Large intestine (tissue), 3 donors: ENCODE measurements around the gene NPBWR2. TPM values are rescaled to one million over a fixed set of nuclear protein-coding genes. Genes with fewer than 3 reads are reported as not detected.
"Not testable (repeated sequence)": the region's sequence is repeated elsewhere in the genome, so short reads cannot be mapped to it uniquely, and the experiment has no call there.

ENCODE experiments used
- DNase-seq, 2 donors: peaks; one replicate each; pipeline versions ENCODE4 v3.0.0 to v3.0.0-alpha.2; 2013
- H3K27ac ChIP-seq: one replicate; pipeline ENCODE4 v1.5.1; 2013; ENCODE audit warnings: low read length
- H3K27me3 ChIP-seq: 2 replicates; pipeline ENCODE4 v1.6.1; 2013; ENCODE audit warnings: low read length; ENCODE audit not compliant: control insufficient read depth, insufficient read depth
- H3K36me3 ChIP-seq: 2 replicates; pipeline ENCODE4 v1.6.1; 2013; ENCODE audit warnings: low read length; ENCODE audit not compliant: control insufficient read depth, insufficient read depth
- H3K4me1 ChIP-seq: one replicate; pipeline ENCODE4 v1.6.1; 2013; ENCODE audit warnings: low read length; ENCODE audit not compliant: control insufficient read depth, insufficient read depth
- H3K4me3 ChIP-seq: one replicate; pipeline ENCODE4 v1.5.1; 2013; ENCODE audit warnings: low read length
- H3K9me3 ChIP-seq: one replicate; pipeline ENCODE4 v1.6.1; 2013; ENCODE audit warnings: mild to moderate bottlenecking, low read depth, low read length, moderate library complexity; ENCODE audit not compliant: control insufficient read depth
- WGBS: methylation state at CpG from one replicate; pipeline ENCODE4 v1.1.5; 2013; ENCODE audit warnings: low lambda C conversion rate; ENCODE audit not compliant: insufficient coverage; 5-methylcytosine and 5-hydroxymethylcytosine counted together
- polyA plus RNA-seq: library from polyadenylated mRNA; unstranded; fragments of 120-200 nt; gene quantifications from one replicate; pipeline ENCODE4 v1.2.1, GENCODE V29; 2013

Gene NPBWR2
- polyA plus RNA-seq, 1 donor = not detected

DNA sequence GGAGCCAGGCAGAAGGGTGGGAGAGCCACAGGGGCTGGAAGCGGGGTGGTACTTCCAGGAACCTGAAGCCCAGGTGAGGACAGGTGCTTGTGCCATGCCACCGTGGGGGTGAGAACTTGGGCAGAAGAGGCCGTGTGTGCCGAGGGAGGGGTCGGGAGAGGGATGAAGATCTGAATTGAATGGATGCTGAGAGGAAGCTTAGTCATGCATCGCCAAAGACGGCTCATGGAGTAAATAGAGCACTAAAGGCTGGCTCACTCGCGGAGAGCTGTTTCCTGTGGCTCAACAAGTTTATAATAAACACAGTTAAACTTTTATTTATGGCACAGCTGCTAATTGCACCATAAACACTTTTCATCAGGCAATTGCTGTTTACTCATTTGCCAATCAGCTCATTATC, 35.2 kb upstream of the NPBWR2 start:
- Histone ChIP-seq H3K27me3 (no peaks in the 10 kb centered on the region), H3K36me3 (no peaks in the 10 kb centered on the region), H3K9me3 (peaks cover 7% of the 10 kb centered on the region), H3K4me1 (peaks cover 7% of the 10 kb centered on the region), H3K27ac (no peak overlapping the region), H3K4me3 (no peak overlapping the region)
- WGBS = no CpG with 5 or more reads among the region's 9 CpGs
- DNase-seq = no peak

DNA sequence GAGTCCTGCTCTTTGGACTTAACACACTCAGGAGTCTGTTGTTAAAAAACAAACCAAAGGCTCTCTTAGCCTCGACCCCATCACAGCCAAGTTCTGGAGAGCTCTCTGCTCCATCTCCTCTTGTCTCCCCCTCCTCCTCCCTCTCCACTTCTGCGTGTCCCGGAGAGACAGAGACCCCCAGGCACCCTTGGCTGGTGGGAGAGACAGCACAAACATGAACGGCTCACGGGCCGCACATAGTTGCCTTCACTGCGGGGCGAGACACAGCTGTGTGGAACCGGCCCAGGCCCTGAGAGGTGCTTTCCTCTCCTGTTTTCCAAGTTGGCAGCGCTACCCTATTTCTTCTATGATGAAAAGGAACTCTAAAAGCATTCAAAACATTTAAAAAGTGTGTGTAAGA, 33.6 kb upstream of the NPBWR2 start:
- Histone ChIP-seq H3K27me3 (no peaks in the 10 kb centered on the region), H3K27ac (no peak overlapping the region), H3K4me1 (peaks cover 7% of the 10 kb centered on the region), H3K4me3 (no peak overlapping the region), H3K36me3 (no peaks in the 10 kb centered on the region), H3K9me3 (peaks cover 7% of the 10 kb centered on the region)
- DNase-seq = no peak
- no CpG with 5 or more reads among the region's 10 CpGs for WGBS

DNA sequence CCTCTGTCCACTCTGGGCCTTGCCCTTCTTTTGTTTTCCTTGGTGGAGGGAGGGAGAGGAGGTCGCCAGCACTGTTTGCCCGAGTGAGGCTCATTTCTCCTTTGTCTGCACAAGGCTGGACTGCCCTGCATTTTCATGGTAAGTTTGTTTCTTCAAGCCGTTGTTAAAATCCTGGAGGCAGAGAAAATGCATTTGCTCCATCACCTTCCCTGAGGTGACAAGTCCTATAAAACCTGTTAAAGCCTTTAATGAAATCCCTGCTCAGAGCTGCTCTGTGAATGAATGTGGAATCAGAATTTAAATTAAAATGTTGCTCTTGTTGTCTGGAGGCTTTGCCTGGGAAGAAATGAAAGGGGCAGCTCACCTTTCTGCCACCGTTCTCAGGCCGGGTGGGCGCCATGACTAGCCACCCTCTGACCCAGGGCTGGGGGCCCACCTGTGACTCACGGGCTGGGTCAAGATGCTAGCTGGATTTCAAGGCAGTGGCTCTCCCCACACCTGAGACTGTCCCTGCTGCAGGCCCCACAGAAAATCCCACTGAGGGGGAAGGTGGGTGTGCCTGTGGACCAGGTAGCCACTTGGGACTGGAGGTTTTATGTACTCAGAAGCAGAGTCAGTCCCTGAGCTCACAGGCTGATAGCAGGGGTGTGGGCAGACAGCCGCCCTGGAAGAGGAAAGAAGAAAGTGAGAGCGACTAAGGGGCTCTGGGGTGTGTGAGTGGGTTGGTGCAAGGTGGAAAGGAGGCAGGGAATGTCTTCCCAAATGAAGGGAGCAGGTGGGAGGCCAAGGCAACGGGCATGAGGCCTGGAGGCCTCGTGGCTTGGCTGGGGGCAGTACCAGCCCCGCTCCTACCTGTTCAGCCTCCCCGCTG, 32.9 kb upstream of the NPBWR2 start:
- H3K9me3 ChIP-seq = peaks cover 4% of the 10 kb centered on the region
- WGBS = 20% methylated on average over 1 of the region's 13 CpGs

DNA sequence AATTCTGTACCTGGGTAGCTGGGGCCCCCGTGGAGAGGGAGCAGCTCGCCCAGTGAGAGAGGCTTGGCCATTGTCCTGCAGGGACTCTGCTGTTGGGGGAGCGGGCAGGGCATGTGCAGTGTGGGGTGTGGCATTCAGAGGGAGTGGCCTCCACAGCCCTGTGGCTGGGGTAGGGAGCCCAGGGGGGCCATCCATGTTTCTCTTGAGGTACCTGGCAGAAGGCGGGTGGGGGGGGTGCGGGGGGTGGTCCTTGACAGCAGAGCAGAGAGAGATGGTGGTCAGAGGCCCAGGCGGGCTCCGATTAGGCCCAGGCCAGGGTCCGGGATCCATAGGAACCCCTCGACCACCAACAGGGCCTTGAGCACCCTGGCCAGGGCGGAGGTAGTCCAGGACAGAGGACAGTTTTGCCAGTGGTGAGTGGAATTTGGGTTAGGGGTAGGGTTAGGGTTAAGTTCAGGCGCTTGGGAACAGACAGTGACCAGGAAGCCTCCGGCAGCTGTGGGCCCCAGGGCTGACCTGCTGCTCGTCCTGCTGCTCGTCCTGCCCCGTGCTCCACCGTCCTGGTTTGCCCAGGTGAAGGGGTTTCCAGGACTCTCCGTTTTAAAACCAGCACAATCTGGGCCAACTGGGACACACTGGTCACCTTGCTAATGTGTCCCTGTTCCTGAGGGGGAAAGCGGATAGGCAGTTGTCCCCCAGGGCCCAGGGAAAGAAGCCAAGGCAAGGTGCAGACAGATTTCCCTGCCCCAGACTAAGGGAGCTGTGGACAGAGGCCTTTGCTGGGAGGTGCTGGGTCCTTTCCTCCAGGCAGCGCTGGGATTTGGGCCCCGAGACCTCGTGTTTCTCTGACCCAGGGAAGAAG, 32.1 kb upstream of the NPBWR2 start:
- H3K27ac ChIP-seq = no peak overlapping the region
- no peak overlapping the region for H3K4me3 ChIP-seq
- WGBS = no CpG with 5 or more reads among the region's 21 CpGs
- no peaks in the 10 kb centered on the region for H3K27me3 ChIP-seq
- no peak for DNase-seq
- H3K4me1 ChIP-seq = peaks cover 7% of the 10 kb centered on the region
- no peaks in the 10 kb centered on the region for H3K36me3 ChIP-seq
- no peaks in the 10 kb centered on the region for H3K9me3 ChIP-seq

More for the DNA sequence above, 32.9 kb upstream of the NPBWR2 start:
- peaks cover 7% of the 10 kb centered on the region for H3K4me1 ChIP-seq
- no peaks in the 10 kb centered on the region for H3K27me3 ChIP-seq
- H3K4me3 ChIP-seq = no peak overlapping the region
- no peaks in the 10 kb centered on the region for H3K36me3 ChIP-seq
- DNase-seq = peak; percentile 18 to 76
- H3K27ac ChIP-seq = no peak overlapping the region

DNA sequence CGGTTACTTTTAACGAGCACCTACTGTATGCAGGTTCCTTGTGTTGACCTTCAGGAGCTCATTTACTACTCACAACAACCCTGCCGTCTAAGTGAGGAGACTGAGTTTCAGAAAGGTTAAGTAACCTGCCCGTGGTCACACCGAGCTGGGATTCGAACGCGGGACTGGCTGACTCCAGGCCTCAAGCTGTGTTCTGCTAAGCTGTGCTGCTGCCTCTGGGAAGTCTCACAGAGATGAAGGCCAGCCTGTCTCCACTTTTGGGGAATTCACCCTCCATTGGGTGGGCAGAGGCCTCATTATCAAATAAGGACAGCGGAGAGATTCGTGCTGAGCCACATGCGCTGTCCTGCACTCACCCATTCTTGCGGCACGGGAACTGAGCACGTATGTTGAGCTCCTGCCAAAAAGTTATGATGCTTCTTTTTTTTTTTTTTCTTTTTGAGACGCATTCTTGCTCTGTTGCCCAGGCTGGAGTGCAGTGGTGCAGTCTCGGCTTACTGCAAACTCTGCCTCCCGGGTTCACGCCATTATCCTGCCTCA, 31.0 kb upstream of the NPBWR2 start:
- no peak overlapping the region for H3K4me3 ChIP-seq
- no peaks in the 10 kb centered on the region for H3K9me3 ChIP-seq
- no peak for DNase-seq
- H3K27me3 ChIP-seq = peaks cover 3% of the 10 kb centered on the region
- 92% methylated on average over 2 of the region's 18 CpGs for WGBS
- H3K36me3 ChIP-seq = no peaks in the 10 kb centered on the region
- no peak overlapping the region for H3K27ac ChIP-seq
- H3K4me1 ChIP-seq = peaks cover 7% of the 10 kb centered on the region

DNA sequence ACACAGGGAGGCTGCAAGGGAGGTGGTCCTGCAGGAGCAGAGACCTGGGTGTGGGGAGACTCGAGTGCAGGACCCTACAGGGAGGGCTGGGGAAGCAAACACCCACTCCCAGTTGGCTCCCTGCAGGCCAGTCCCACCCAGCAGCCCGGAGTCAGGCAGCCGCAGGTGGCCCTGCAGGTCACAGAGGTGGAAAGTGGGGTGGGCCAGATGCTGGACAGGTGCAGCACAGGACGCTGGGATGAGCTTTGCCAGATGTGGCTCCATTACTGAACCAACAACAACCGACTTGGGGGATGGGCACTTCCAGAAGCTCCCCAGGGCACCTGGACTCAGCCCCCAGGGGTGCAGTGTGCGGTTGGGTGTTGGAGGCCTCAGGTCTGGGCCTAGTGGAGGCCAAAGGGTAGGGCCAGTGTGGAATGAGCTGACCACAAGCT, 30.2 kb upstream of the NPBWR2 start:
- Histone ChIP-seq H3K9me3 (no peaks in the 10 kb centered on the region), H3K27ac (no peak overlapping the region), H3K36me3 (no peaks in the 10 kb centered on the region), H3K4me1 (peaks cover 7% of the 10 kb centered on the region), H3K4me3 (no peak overlapping the region), H3K27me3 (peaks cover 3% of the 10 kb centered on the region)
- whole genome bisulfite sequencing = no CpG with 5 or more reads among the region's 6 CpGs
- DNase-seq = no peak

DNA sequence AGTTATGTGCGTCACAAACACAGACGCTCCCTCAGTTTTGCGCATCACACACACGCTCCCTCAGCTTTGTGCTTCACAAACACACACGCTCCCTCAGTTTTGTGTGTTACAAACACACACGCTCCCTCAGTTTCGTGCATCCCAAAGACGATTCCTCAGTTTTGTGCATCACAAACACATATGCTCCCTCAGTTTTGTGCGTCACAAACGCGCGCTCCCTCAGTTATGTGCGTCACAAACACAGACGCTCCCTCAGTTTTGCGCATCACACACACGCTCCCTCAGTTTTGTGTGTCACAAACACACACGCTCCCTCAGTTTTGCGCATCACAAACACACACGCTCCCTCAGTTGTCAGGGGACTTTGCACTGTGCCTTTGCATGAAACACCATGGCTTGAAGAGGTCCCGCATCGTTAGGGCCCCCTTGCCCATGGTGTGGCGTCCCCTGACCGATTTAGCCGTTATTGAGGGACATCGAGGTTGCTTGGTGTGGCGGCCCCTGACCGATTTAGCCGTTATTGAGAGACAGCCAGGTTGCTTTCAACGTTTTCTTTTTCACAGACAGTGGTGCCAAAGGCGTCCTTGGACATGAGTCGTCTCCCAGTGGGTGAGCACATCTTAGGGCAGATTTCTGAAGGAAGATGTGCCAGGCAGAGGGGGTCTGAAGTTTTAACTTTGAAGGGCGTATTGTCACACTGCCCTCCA, 28.8 kb upstream of the NPBWR2 start:
- H3K27ac ChIP-seq = no peak overlapping the region
- WGBS = 78% methylated on average over 6 of the region's 32 CpGs
- peaks cover 7% of the 10 kb centered on the region for H3K4me1 ChIP-seq
- no peak overlapping the region for H3K4me3 ChIP-seq
- DNase-seq = no peak
- H3K9me3 ChIP-seq = no peaks in the 10 kb centered on the region
- H3K27me3 ChIP-seq = peaks cover 3% of the 10 kb centered on the region
- H3K36me3 ChIP-seq = no peaks in the 10 kb centered on the region

DNA sequence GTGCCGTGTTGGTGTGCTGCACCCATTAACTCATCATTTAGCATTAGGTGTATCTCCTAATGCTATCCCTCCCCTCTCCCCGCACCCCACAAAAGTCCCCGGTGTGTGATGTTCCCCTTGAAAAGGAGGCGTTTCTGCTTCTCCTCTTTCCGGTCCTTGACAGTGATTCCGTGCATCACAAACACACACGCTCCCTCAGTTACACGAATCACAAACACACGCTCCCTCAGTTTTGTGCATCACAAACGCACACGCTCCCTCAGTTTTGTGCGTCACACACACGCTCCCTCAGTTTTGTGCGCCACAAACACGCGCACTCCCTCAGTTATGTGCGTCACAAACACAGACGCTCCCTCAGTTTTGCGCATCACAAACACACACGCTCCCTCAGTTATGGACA, 27.4 kb upstream of the NPBWR2 start:
- not testable (repeated sequence) for H3K36me3 ChIP-seq, H3K27me3 ChIP-seq, H3K27ac ChIP-seq, DNase-seq, H3K9me3 ChIP-seq, H3K4me3 ChIP-seq, H3K4me1 ChIP-seq
- WGBS = 93% methylated on average over 5 of the region's 20 CpGs

DNA sequence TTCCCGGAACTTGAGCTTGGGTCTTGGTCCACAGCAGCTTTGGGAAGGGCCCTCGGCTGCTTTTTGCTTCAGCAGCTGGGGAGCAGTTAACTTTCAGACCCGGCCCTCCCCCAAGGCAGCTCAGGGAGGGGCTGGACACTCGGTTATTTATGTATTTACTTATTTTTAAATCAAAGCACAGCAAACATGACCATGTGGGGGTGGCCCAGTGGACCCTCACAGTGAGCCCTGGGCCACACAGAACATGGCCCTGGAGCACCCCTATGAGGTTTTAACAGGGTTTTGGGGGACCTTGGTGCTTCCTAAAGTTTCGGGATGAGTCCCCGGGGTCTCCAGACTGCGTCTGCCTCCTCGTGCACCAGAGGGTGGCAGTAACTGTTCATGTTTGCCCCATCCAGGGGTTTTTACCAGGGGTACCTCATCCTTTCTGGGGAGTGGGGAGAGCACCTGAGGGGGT, 26.6 kb upstream of the NPBWR2 start:
- DNase-seq = no peak
- Histone ChIP-seq H3K9me3 (no peaks in the 10 kb centered on the region), H3K27me3 (peaks cover 6% of the 10 kb centered on the region), H3K27ac (no peak overlapping the region), H3K4me3 (no peak overlapping the region), H3K4me1 (no peaks in the 10 kb centered on the region), H3K36me3 (no peaks in the 10 kb centered on the region)
- WGBS = no CpG with 5 or more reads among the region's 8 CpGs

DNA sequence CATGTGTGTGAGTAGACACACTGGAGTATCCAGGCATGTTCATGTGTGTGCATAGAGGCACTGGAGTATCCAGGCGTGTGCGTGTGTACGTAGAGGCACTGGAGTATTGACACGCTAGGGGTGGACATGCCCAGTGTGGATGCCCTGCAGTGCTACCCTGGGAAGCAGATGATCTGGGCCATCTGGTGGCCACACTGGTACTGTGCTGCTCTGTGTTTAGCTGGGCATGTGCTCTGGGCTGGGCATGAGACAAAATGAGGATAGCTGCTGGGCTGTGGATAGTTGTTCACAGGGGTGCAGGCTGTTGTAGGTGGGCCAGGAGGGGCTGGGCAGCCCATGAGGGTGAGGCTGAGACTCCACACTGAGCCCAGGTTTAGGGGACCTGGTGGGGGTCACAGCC, 24.0 kb upstream of the NPBWR2 start:
- peak in 1 of 2 donors; percentile 15 for DNase-seq
- Histone ChIP-seq H3K27ac (no peak overlapping the region), H3K4me1 (no peaks in the 10 kb centered on the region), H3K27me3 (peaks cover 9% of the 10 kb centered on the region), H3K4me3 (no peak overlapping the region), H3K36me3 (no peaks in the 10 kb centered on the region), H3K9me3 (no peaks in the 10 kb centered on the region)
- no CpG with 5 or more reads among the region's 4 CpGs for WGBS
